SK-N-SH (cell line): ENCODE results near the gene TMEM145.

ENCODE experiments used
- CTCF ChIP-seq: fragments of 200-600 bp; sonication (generic); IDR thresholded peaks from 2 replicates; pipeline ENCODE4 v1.6.1; 2017; ENCODE audit warnings: antibody characterized with exemption, mild to moderate bottlenecking, moderate library complexity
- ELF1 ChIP-seq: IDR thresholded peaks from 2 replicates; pipeline ENCODE4 v1.4.0; 2012
- EZH2phosphoT487 ChIP-seq: fragments of 200-600 bp; sonication (generic); IDR thresholded peaks from 2 replicates; pipeline ENCODE4 v1.6.1; 2017; ENCODE audit warnings: low read depth, mixed run types, mild to moderate bottlenecking, antibody characterized with exemption, moderate library complexity, borderline replicate concordance
- FOSL2 ChIP-seq: IDR thresholded peaks from 2 replicates; pipeline ENCODE4 v1.4.0; 2012; ENCODE audit warnings: low read depth, mild to moderate bottlenecking, moderate library complexity, borderline replicate concordance
- FOXJ3 ChIP-seq: sonication (generic); formaldehyde crosslinking; IDR thresholded peaks from 2 replicates; pipeline ENCODE4 v1.5.1; 2020; ENCODE audit warnings: mild to moderate bottlenecking, missing genetic modification reagents
- POLR2AphosphoS5 ChIP-seq: IDR thresholded peaks from 2 replicates; pipeline ENCODE4 v1.6.1; 2012; ENCODE audit warnings: low read depth, low read length
- RFX5 ChIP-seq: IDR thresholded peaks from 2 replicates; pipeline ENCODE4 v1.6.1; 2012; ENCODE audit warnings: mild to moderate bottlenecking, improper control_type of control experiment, low read length
- SMC3 ChIP-seq: IDR thresholded peaks from 2 replicates; pipeline ENCODE4 v1.6.1; 2012; ENCODE audit warnings: low read depth, low read length, improper control_type of control experiment
- TEAD4 ChIP-seq: IDR thresholded peaks from 2 replicates; pipeline ENCODE4 v1.4.0; 2012; ENCODE audit warnings: mild to moderate bottlenecking, borderline replicate concordance; ENCODE audit not compliant: insufficient read depth
- TF ChIP-seq, protein P1 (sequence below): IDR thresholded peaks from 2 replicates; pipeline ENCODE4 v1.4.0; 2012; ENCODE audit warnings: low read depth

- TF ChIP-seq FOSL2 (no peak), CTCF (no peak), POLR2AphosphoS5 (no peak), SMC3 (no peak), ELF1 (no peak), RFX5 (no peak), EZH2phosphoT487 (no peak), FOXJ3 (no peak), TEAD4 (no peak)
- TF ChIP-seq, protein P1, sequence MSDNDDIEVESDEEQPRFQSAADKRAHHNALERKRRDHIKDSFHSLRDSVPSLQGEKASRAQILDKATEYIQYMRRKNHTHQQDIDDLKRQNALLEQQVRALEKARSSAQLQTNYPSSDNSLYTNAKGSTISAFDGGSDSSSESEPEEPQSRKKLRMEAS = no peak
These were observed 9.2 kb upstream of the TMEM145 start for GRCh38 chr19:42303876-42304275.
